ENCODE results near the gene SPATA45.

GRCh38 chr1:212827171-212827776 is 20.2 kb downstream of the SPATA45 start:
- TF ChIP-seq CTCF (IDR thresholded peaks at IDR 0.05) = no peak
- no peak for TF ChIP-seq POLR2A (IDR thresholded peaks at IDR 0.05)
